Loucy (cell line): Measurements from ENCODE around the gene CUX1.

Source experiments
- EZH2phosphoT487 ChIP-seq: fragments of 200-600 bp; IDR thresholded peaks from 2 replicates; pipeline ENCODE4 v1.6.1; 2018; ENCODE audit warnings: antibody characterized with exemption, mild to moderate bottlenecking, moderate library complexity, borderline replicate concordance
- TF ChIP-seq, protein P1 (sequence below): fragments of 200-600 bp; sonication (generic); conservative IDR thresholded peaks from 2 replicates; pipeline ENCODE4 v1.5.1; 2014; ENCODE audit warnings: mild to moderate bottlenecking, antibody characterized with exemption, low read length

DNA sequence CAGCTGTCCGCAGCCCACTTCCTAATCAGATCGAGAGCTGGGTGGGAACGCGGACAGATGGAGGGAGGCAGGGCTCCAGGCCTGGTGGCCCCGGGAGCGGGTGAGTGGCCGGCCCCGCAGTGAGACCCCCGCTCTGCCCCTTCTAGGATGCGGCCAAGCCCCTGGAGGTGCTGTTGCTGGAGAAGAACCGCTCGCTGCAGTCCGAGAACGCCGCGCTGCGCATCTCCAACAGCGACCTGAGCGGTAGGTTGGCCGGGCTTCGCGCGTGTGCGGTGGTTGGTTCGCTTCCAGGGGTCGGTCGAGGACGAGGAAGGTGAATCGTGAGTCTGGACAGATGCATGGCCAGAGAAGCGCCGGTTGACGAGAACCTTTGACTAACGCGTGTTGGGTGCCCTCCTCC lies 377.9 kb downstream of the CUX1 start:
- TF ChIP-seq, protein P1, sequence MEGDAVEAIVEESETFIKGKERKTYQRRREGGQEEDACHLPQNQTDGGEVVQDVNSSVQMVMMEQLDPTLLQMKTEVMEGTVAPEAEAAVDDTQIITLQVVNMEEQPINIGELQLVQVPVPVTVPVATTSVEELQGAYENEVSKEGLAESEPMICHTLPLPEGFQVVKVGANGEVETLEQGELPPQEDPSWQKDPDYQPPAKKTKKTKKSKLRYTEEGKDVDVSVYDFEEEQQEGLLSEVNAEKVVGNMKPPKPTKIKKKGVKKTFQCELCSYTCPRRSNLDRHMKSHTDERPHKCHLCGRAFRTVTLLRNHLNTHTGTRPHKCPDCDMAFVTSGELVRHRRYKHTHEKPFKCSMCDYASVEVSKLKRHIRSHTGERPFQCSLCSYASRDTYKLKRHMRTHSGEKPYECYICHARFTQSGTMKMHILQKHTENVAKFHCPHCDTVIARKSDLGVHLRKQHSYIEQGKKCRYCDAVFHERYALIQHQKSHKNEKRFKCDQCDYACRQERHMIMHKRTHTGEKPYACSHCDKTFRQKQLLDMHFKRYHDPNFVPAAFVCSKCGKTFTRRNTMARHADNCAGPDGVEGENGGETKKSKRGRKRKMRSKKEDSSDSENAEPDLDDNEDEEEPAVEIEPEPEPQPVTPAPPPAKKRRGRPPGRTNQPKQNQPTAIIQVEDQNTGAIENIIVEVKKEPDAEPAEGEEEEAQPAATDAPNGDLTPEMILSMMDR, result no peak
- no peak for TF ChIP-seq EZH2phosphoT487
